Heart left ventricle (tissue), 16 donors: ENCODE results near the gene CLTB. TPM values are rescaled to one million over a fixed set of nuclear protein-coding genes. Genes with fewer than 3 reads are reported as not detected.

Source experiments
- ATAC-seq, 4 donors: fragments of 200-7000 bp; cut with Tn5 transposase; one replicate each; pipeline ENCODE4 v1.9.1; 2020 to 2022; ENCODE audit warnings: moderate library complexity in 4 of 4, mild to moderate bottlenecking in 3 of 4, moderate number of reproducible peaks in 1 of 4
- DNase-seq, 5 donors: peaks; one replicate each; pipeline ENCODE4 v3.0.0-alpha.2; 2020
- H3K27ac ChIP-seq, 12 donors: fragments of 200-600 bp; sonication (generic) in 4 of 12; one replicate each; pipeline versions ENCODE4 v1.5.0 to v1.8.0; 2016 to 2022; ENCODE audit warnings: mild to moderate bottlenecking in 2 of 12
- H3K27me3 ChIP-seq, 9 donors: fragments of 200-600 bp; sonication (generic) in 2 of 9; one replicate each; pipeline versions ENCODE4 v1.5.1 to v1.8.0; 2016 to 2022; ENCODE audit warnings: mild to moderate bottlenecking in 3 of 9
- H3K36me3 ChIP-seq, 9 donors: fragments of 200-600 bp; sonication (generic) in 2 of 9; one replicate each; pipeline versions ENCODE4 v1.5.0 to v1.8.0; 2018 to 2022; ENCODE audit warnings: mild to moderate bottlenecking in 2 of 9
- H3K4me1 ChIP-seq, 12 donors: fragments of 200-600 bp; sonication (generic) in 4 of 12; one replicate each; pipeline versions ENCODE4 v1.5.0 to v1.8.0; 2016 to 2022; ENCODE audit warnings: mild to moderate bottlenecking in 3 of 12
- H3K4me3 ChIP-seq, 12 donors: fragments of 200-600 bp; sonication (generic) in 4 of 12; one replicate each; pipeline versions ENCODE4 v1.5.0 to v1.8.0; 2017 to 2022; ENCODE audit warnings: mild to moderate bottlenecking in 9 of 12, moderate library complexity in 4 of 12
- H3K9me3 ChIP-seq, 12 donors: fragments of 200-600 bp; sonication (generic) in 4 of 12; one replicate each; pipeline versions ENCODE4 v1.5.0 to v1.8.0; 2016 to 2022; ENCODE audit warnings: mild to moderate bottlenecking in 1 of 12
- POLR2A ChIP-seq, 2 donors: fragments of 450-650 bp; IDR thresholded peaks; one replicate each; pipeline ENCODE4 v1.6.1; 2017; ENCODE audit warnings: antibody characterized with exemption in 2 of 2, mild to moderate bottlenecking in 2 of 2, moderate library complexity in 2 of 2
- WGBS, 4 donors: extraction: QIAGEN DNeasy Blood & Tissue Kit in 2 of 4; methylation state at CpG; one replicate each; pipeline versions ENCODE4 v1.1.5 to v1.1.7; 2013 to 2018; 5-methylcytosine and 5-hydroxymethylcytosine counted together
- intact Hi-C, 10 donors: fragments of 100-400 bp; cut with DNase I; formaldehyde crosslinking; loops; one replicate each; pipeline versions ENCODE4 v1.11.1 to v1.14.2; 2022
- polyA plus RNA-seq, 2 donors: library from polyadenylated mRNA; stranded (reverse); fragments of 200-250 nt; gene quantifications; one replicate each; pipeline ENCODE4 v1.2.3, GENCODE V29; 2013
- total RNA-seq, 9 donors: library from RNA; depleted of rRNA in 2 of 9; stranded (reverse); fragments of >200 nt in 2 of 9; fragmentation: NEBNext Ultra II Directional in 3 of 9; extraction: Animal tissue kit (Norgen Biotek cat#: 25700) in 3 of 9; gene quantifications; one replicate each; pipeline versions ENCODE4 v1.1.0 to v1.2.4, GENCODE V29; 2016 to 2023
- TF ChIP-seq, protein P1 (sequence below), 12 donors: fragments of 200-600 bp; sonication (generic) in 4 of 12; IDR thresholded peaks; one replicate each; pipeline versions ENCODE4 v1.5.0 to v1.8.0; 2018 to 2022; ENCODE audit warnings: antibody characterized with exemption in 12 of 12, mild to moderate bottlenecking in 5 of 12
- donor health status: ischemic (EF 13 %, LVEDD 7.1; RV severe dilation, severe dysfunction).
- donor health status: healthy with polysubstance abuse.
- donor health status: DM: no; HTN: yes; CAD: no.
- donor health status: DM: no; HTN: no; CAD: no.
- donor health status: ischemic (EF 25% LVEDD 6.9; RV normal size, moderate dysfunction).
- donor health status: ischemic (EF 25% LVEDD 5.7; RV mildly dilated, moderate dysfunction).
- donor health status: healthy.
- donor health status: DM: yes; HTN: yes; CAD: no.
- donor health status: ischemic (EF 35%, LVEDD 5.7; RV mildly dilated, moderate dysfunction).
- donor health status: nonischemic (EF 11% LVEDD 7.7; RV severe dilation, severe dysfunction).
- donor health status: DM: yes; HTN: yes; CAD: no.
- donor health status: PGD.
- donor health status: ischemic (EF 29% LVEDD 5.4; RV normal size, mild dysfunction).
- donor health status: nonischemic (EF 23%, LVEDD 6.1; RV moderate dilation, normal function).

CLTB gene
- total and polyA plus RNA-seq, 11 donors: 185 to 464 (median 300) TPM

GRCh38 chr5:176438959-176439757, 22.8 kb upstream of the CLTB start:
- TF ChIP-seq POLR2A (IDR thresholded peaks at IDR 0.05): no peak
- no peaks in the 10 kb centered on the region for H3K36me3 ChIP-seq
- no peak for DNase-seq
- no peak overlapping the region for H3K27ac ChIP-seq
- no peak for ATAC-seq
- H3K9me3 ChIP-seq: no peaks in the 10 kb centered on the region
- WGBS, 4 donors: 60 to 67% (median 64%) methylated on average over 12 of the region's 12 CpGs
- H3K4me3 ChIP-seq: no peak overlapping the region
- peaks cover 0 to 7% (median 0%) of the 10 kb centered on the region in 9 donors for H3K27me3 ChIP-seq
- intact Hi-C loops: no loop called here
- H3K4me1 ChIP-seq: peaks cover 0 to 11% (median 0%) of the 10 kb centered on the region in 12 donors

GRCh38 chr5:176436656-176437055, 20.3 kb upstream of the CLTB start:
- no peaks in the 10 kb centered on the region for H3K9me3 ChIP-seq
- WGBS, 4 donors: 48 to 57% (median 49%) methylated on average over 5 of the region's 5 CpGs
- no peak for TF ChIP-seq POLR2A (IDR thresholded peaks at IDR 0.05)
- TF ChIP-seq, protein P1, sequence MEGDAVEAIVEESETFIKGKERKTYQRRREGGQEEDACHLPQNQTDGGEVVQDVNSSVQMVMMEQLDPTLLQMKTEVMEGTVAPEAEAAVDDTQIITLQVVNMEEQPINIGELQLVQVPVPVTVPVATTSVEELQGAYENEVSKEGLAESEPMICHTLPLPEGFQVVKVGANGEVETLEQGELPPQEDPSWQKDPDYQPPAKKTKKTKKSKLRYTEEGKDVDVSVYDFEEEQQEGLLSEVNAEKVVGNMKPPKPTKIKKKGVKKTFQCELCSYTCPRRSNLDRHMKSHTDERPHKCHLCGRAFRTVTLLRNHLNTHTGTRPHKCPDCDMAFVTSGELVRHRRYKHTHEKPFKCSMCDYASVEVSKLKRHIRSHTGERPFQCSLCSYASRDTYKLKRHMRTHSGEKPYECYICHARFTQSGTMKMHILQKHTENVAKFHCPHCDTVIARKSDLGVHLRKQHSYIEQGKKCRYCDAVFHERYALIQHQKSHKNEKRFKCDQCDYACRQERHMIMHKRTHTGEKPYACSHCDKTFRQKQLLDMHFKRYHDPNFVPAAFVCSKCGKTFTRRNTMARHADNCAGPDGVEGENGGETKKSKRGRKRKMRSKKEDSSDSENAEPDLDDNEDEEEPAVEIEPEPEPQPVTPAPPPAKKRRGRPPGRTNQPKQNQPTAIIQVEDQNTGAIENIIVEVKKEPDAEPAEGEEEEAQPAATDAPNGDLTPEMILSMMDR (IDR thresholded peaks at IDR 0.05): no peak
- ATAC-seq (peak in 1 of 4 donors; percentile 67), DNase-seq (no peak)
- H3K4me1 ChIP-seq: peaks cover 0 to 11% (median 0%) of the 10 kb centered on the region in 12 donors
- peak overlapping the region in 3 of 12 donors; percentile 37 to 65 (median 50) for H3K27ac ChIP-seq
- H3K4me3 ChIP-seq: peak overlapping the region in 1 of 12 donors; percentile 25
- intact Hi-C loops: no loop called here
- peaks cover 0 to 7% (median 0%) of the 10 kb centered on the region in 9 donors for H3K27me3 ChIP-seq
- no peaks in the 10 kb centered on the region for H3K36me3 ChIP-seq

DNA sequence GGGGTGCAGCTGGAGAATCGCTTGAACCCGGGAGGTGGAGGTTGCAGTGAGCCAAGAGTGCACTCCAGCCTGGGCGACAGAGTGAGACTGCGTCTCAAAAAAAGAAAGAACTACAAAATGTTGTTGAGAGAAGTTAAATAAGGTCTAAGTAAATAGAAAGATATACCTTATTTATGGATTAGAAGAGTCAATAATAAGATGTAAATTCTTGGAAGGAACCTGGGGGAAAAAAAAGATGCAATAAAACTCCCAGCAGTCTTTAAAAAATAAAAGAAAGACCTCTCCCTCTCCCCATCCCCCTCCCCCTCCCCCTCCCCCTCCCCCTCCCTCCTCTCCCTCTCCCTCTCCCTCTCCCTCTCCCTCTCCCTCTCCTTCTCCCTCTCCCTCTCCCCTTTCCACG, 16.4 kb upstream of the CLTB start:
- no peaks in the 10 kb centered on the region for H3K36me3 ChIP-seq
- ATAC-seq (no peak), DNase-seq (no peak)
- H3K27ac ChIP-seq: no peak overlapping the region
- no peaks in the 10 kb centered on the region for H3K9me3 ChIP-seq
- no peaks in the 10 kb centered on the region for H3K27me3 ChIP-seq
- peaks cover 0 to 11% (median 0%) of the 10 kb centered on the region in 12 donors for H3K4me1 ChIP-seq
- no peak overlapping the region for H3K4me3 ChIP-seq
- intact Hi-C loops: no loop called here
- TF ChIP-seq, protein P1 (IDR thresholded peaks at IDR 0.05): no peak
- TF ChIP-seq POLR2A (IDR thresholded peaks at IDR 0.05): no peak
- WGBS, 4 donors: 89 to 94% (median 91%) methylated on average over 4 to 5 of the region's 5 CpGs

DNA sequence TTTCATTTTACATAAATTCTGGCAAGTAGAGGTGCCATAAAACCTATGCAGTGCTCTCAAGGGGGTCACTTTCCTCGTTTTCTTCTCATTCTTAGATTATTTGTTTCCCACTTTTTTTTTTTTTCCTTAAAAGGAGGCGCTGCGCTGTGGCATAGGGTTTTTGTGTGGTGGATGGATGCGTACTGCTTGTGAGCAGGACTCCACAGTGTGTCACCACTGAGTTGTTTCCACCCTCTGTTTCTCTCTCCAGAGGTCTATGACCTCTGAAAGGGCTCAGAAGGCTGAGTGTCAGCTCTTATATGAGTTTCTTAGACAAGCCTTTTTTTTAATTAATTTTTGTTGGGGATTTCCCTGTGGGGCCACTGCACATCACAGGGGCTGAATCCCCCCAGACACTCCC, 13.6 kb upstream of the CLTB start:
- intact Hi-C loops: no loop called here
- no peaks in the 10 kb centered on the region for H3K9me3 ChIP-seq
- H3K27ac ChIP-seq: no peak overlapping the region
- DNase-seq (no peak), ATAC-seq (no peak)
- H3K4me1 ChIP-seq: no peaks in the 10 kb centered on the region
- no peaks in the 10 kb centered on the region for H3K36me3 ChIP-seq
- no peak overlapping the region for H3K4me3 ChIP-seq
- WGBS, 4 donors: 55 to 69% (median 62%) methylated on average over 4 of the region's 4 CpGs
- TF ChIP-seq, protein P1 (IDR thresholded peaks at IDR 0.05): no peak
- no peak for TF ChIP-seq POLR2A (IDR thresholded peaks at IDR 0.05)
- no peaks in the 10 kb centered on the region for H3K27me3 ChIP-seq
